IgD-negative memory B cell (primary cell): ENCODE results near the gene SLIT3. TPM values are rescaled to one million over a fixed set of nuclear protein-coding genes. Genes with fewer than 3 reads are reported as not detected.
A peak's percentile ranks its signal among the peaks of the same experiment; 100 is the strongest.

Experiments used
- H3K27ac Mint-ChIP-seq, 3 donors: one replicate each; pipeline ENCODE4 v1.8.0; 2020 to 2022; ENCODE audit warnings: mild to moderate bottlenecking in 3 of 3, mixed read lengths in 3 of 3, moderate library complexity in 1 of 3
- H3K27me3 Mint-ChIP-seq: one replicate; pipeline ENCODE4 v1.8.0; 2021; ENCODE audit warnings: mixed read lengths
- H3K36me3 Mint-ChIP-seq: one replicate; pipeline ENCODE4 v1.8.0; 2020; ENCODE audit warnings: mild to moderate bottlenecking, mixed read lengths
- H3K4me1 Mint-ChIP-seq, 3 donors: one replicate each; pipeline ENCODE4 v1.8.0; 2020 to 2022; ENCODE audit warnings: mixed read lengths in 3 of 3, mild to moderate bottlenecking in 1 of 3
- H3K4me3 Mint-ChIP-seq, 4 donors: one replicate each; pipeline ENCODE4 v1.8.0; 2020 to 2022; ENCODE audit warnings: mild to moderate bottlenecking in 4 of 4, mixed read lengths in 4 of 4, moderate library complexity in 3 of 4
- H3K9me3 Mint-ChIP-seq, 3 donors: one replicate each; pipeline ENCODE4 v1.8.0; 2020 to 2021; ENCODE audit warnings: mixed read lengths in 3 of 3, mild to moderate bottlenecking in 1 of 3
- polyA plus RNA-seq: library from polyadenylated mRNA; unstranded; fragments of 300-500 nt; fragmentation: Illumina TruSeq; gene quantifications from one replicate; pipeline ENCODE4 v1.2.3, GENCODE V29; 2021

SLIT3 gene
- polyA plus RNA-seq, 1 donor from 2014 or later = not detected

GRCh38 chr5:169263591-169263990, 37.3 kb downstream of the SLIT3 start:
- Mint-ChIP-seq H3K9me3 (peaks cover 0 to 2% (median 0%) of the 10 kb centered on the region in 3 donors), H3K4me3 (no peak overlapping the region), H3K4me1 (no peaks in the 10 kb centered on the region), H3K27me3 (peaks cover 11% of the 10 kb centered on the region), H3K36me3 (no peaks in the 10 kb centered on the region), H3K27ac (no peak overlapping the region)

DNA sequence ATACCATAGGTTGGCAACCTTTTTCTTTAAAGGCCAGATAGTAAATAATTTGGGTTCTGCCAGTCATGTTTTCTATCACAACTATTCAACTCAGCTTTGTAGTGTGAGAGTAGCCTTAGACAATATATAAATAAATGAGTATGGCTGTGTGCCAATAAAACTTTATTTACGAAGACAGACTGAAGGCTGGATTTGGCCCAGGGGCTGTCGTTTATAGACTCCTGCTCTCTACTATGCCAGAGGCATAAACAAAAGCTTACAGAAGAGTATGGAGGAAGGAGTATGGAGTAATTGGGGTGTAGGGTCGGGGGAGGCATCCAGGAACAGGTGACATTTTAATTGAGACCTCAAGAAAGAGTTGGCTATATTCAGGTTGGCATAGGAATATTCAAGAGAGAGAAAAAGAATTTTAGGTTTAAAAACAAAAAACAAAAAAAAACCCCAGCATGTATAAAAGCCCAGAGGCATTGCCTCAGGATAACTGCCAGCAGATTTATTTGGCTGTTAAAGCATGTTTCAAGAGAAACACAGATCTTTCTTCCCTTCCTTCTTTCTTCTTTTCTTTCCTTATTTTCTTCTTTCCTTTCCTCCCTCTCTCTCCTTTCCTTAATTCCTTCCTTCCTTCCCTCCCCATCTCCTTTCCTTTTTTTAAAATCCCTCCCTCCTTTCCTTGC, 39.9 kb downstream of the SLIT3 start:
- no peak overlapping the region for H3K27ac Mint-ChIP-seq
- no peak overlapping the region for H3K4me3 Mint-ChIP-seq
- H3K27me3 Mint-ChIP-seq = peaks cover 11% of the 10 kb centered on the region
- H3K4me1 Mint-ChIP-seq = no peaks in the 10 kb centered on the region
- no peaks in the 10 kb centered on the region for H3K36me3 Mint-ChIP-seq
- H3K9me3 Mint-ChIP-seq = peaks cover 0 to 2% (median 0%) of the 10 kb centered on the region in 3 donors

- peaks cover 3% of the 10 kb centered on the region for H3K27me3 Mint-ChIP-seq
- no peaks in the 10 kb centered on the region for H3K36me3 Mint-ChIP-seq
- no peaks in the 10 kb centered on the region for H3K4me1 Mint-ChIP-seq
- H3K27ac Mint-ChIP-seq = no peak overlapping the region
- peaks cover 0 to 2% (median 0%) of the 10 kb centered on the region in 3 donors for H3K9me3 Mint-ChIP-seq
- H3K4me3 Mint-ChIP-seq = no peak overlapping the region
Observed at GRCh38 chr5:169258372-169259000, 42.5 kb downstream of the SLIT3 start.

- H3K27ac Mint-ChIP-seq = no peak overlapping the region
Observed at GRCh38 chr5:169256191-169256590, 44.7 kb downstream of the SLIT3 start.

DNA sequence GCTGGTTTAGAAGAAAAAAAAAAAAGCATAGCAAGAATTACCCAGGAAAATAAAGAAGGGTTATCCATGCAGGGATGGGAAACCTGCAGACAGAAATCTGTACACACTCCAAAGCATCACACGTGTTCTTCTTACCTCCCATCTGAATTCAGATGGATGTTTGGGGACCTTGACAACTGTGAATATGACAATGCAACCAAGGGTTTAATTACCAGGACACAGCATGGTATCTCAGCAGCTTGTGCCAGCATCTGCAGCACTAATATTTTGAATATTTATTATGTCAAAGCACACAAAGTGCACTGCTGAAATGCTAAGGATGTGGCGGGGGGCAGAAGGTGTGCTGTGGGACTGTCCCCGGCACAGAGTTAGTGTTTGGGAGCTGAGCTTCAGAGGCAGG, 47.9 kb downstream of the SLIT3 start:
- Mint-ChIP-seq H3K27me3 (no peaks in the 10 kb centered on the region), H3K36me3 (no peaks in the 10 kb centered on the region), H3K9me3 (peaks cover 0 to 4% (median 0%) of the 10 kb centered on the region in 3 donors), H3K4me1 (no peaks in the 10 kb centered on the region), H3K4me3 (no peak overlapping the region), H3K27ac (no peak overlapping the region)

More at GRCh38 chr5:169256191-169256590, 44.7 kb downstream of the SLIT3 start:
- no peaks in the 10 kb centered on the region for H3K4me1 Mint-ChIP-seq
- H3K9me3 Mint-ChIP-seq = peaks cover 0 to 2% (median 0%) of the 10 kb centered on the region in 3 donors
- H3K36me3 Mint-ChIP-seq = no peaks in the 10 kb centered on the region
- H3K27me3 Mint-ChIP-seq = no peaks in the 10 kb centered on the region
- H3K4me3 Mint-ChIP-seq = no peak overlapping the region

- H3K9me3 Mint-ChIP-seq = peaks cover 0 to 4% (median 0%) of the 10 kb centered on the region in 3 donors
- no peaks in the 10 kb centered on the region for H3K36me3 Mint-ChIP-seq
- H3K27ac Mint-ChIP-seq = no peak overlapping the region
- H3K4me1 Mint-ChIP-seq = no peaks in the 10 kb centered on the region
- no peaks in the 10 kb centered on the region for H3K27me3 Mint-ChIP-seq
- H3K4me3 Mint-ChIP-seq = no peak overlapping the region
Observed at GRCh38 chr5:169251333-169252084, 49.4 kb downstream of the SLIT3 start.

GRCh38 chr5:169250887-169251286, 50.1 kb downstream of the SLIT3 start:
- no peak overlapping the region for H3K4me3 Mint-ChIP-seq
- peaks cover 0 to 4% (median 0%) of the 10 kb centered on the region in 3 donors for H3K9me3 Mint-ChIP-seq
- H3K4me1 Mint-ChIP-seq = no peaks in the 10 kb centered on the region
- no peaks in the 10 kb centered on the region for H3K27me3 Mint-ChIP-seq
- H3K36me3 Mint-ChIP-seq = no peaks in the 10 kb centered on the region
- H3K27ac Mint-ChIP-seq = no peak overlapping the region

- no peak overlapping the region for H3K27ac Mint-ChIP-seq
- no peak overlapping the region for H3K4me3 Mint-ChIP-seq
- no peaks in the 10 kb centered on the region for H3K36me3 Mint-ChIP-seq
- peaks cover 3% of the 10 kb centered on the region for H3K27me3 Mint-ChIP-seq
- H3K4me1 Mint-ChIP-seq = no peaks in the 10 kb centered on the region
- peaks cover 0 to 4% (median 0%) of the 10 kb centered on the region in 3 donors for H3K9me3 Mint-ChIP-seq
Observed at GRCh38 chr5:169248996-169249395, 51.9 kb downstream of the SLIT3 start.

- Mint-ChIP-seq H3K27me3 (peaks cover 3% of the 10 kb centered on the region), H3K9me3 (peaks cover 0 to 4% (median 1%) of the 10 kb centered on the region in 3 donors), H3K36me3 (no peaks in the 10 kb centered on the region), H3K4me1 (no peaks in the 10 kb centered on the region), H3K27ac (no peak overlapping the region), H3K4me3 (no peak overlapping the region)
Observed at GRCh38 chr5:169248550-169248949, 52.4 kb downstream of the SLIT3 start.

DNA sequence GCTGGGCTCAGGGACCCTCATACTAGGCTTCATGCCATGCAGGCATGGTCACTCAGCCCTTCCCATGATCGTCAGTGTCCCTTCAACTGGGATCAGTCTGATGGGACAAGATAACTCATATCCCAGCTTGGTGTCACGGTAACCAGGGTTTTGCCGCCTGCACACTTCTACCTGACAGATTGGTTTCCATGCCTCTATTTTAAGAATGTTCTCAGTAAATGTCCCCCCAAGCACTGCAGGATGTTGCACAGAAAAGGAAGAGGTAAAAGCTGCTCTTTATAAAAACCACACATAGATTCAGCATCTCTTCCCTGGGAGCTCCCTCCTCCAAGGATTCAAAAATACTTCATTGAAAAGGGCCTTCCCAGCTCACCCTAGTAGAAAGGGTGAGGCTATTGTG, 56.1 kb downstream of the SLIT3 start:
- Mint-ChIP-seq H3K9me3 (peaks cover 4 to 6% (median 5%) of the 10 kb centered on the region in 3 donors), H3K27me3 (peaks cover 3% of the 10 kb centered on the region), H3K4me3 (no peak overlapping the region), H3K4me1 (no peaks in the 10 kb centered on the region), H3K27ac (peak overlapping the region in 1 of 3 donors; percentile 70), H3K36me3 (no peaks in the 10 kb centered on the region)

GRCh38 chr5:169243651-169244422, 57.1 kb downstream of the SLIT3 start:
- Mint-ChIP-seq H3K9me3 (peaks cover 4 to 6% (median 5%) of the 10 kb centered on the region in 3 donors), H3K4me3 (peak overlapping the region in 1 of 4 donors; percentile 17), H3K27ac (no peak overlapping the region), H3K36me3 (no peaks in the 10 kb centered on the region), H3K4me1 (no peaks in the 10 kb centered on the region), H3K27me3 (peaks cover 3% of the 10 kb centered on the region)

DNA sequence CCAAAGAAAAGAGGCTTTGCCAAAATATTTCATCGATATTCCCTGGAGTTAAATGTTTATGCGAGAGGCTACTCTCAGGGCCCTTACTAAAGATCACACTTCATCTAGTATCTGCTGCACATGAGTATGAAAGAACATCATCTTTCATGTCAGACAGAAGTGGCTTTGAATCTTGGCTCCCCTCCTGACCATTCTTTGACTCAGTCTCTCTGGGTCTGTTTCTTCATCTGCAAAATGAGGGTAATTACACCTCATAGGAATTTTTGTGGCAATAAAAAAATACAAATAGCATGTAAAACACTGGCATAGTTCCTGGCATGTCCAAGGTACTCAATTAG, 58.1 kb downstream of the SLIT3 start:
- no peak overlapping the region for H3K27ac Mint-ChIP-seq
- no peaks in the 10 kb centered on the region for H3K36me3 Mint-ChIP-seq
- H3K4me3 Mint-ChIP-seq = no peak overlapping the region
- peaks cover 3% of the 10 kb centered on the region for H3K27me3 Mint-ChIP-seq
- no peaks in the 10 kb centered on the region for H3K4me1 Mint-ChIP-seq
- peaks cover 4 to 7% (median 6%) of the 10 kb centered on the region in 3 donors for H3K9me3 Mint-ChIP-seq

DNA sequence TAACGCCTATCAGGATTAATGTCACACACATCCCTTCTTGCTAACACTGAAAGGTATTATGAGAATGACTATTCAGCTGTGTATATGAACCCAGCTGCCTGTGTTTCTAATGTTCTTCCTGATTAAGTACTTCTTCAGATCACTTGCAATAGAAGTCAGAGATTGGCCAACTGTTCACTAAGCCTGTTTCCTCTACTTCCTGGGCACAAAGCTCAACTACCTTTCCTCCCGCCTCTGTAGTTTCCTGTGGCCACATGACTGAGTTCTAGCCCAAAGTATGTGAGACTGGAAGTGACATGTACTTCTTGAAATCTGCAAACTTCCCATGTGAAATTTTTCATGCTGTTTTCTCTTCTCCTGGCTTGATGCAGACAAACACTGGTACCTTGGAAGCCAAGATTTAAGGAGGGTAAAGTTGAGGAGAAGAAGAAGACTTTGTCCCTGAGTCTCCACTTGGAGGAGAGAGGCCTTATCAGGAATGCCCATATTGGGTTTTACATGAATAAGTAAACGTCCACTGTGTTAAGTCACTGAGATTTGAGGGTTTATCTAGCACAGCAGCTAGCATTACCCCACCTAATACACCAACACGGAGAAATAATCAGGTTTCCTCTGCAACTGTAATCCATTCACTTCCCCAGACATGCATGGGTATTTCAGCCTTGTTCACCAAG, 58.6 kb downstream of the SLIT3 start:
- H3K36me3 Mint-ChIP-seq = no peaks in the 10 kb centered on the region
- peaks cover 3% of the 10 kb centered on the region for H3K27me3 Mint-ChIP-seq
- H3K9me3 Mint-ChIP-seq = peaks cover 4 to 8% (median 7%) of the 10 kb centered on the region in 3 donors
- no peak overlapping the region for H3K4me3 Mint-ChIP-seq
- H3K27ac Mint-ChIP-seq = no peak overlapping the region
- H3K4me1 Mint-ChIP-seq = no peaks in the 10 kb centered on the region

DNA sequence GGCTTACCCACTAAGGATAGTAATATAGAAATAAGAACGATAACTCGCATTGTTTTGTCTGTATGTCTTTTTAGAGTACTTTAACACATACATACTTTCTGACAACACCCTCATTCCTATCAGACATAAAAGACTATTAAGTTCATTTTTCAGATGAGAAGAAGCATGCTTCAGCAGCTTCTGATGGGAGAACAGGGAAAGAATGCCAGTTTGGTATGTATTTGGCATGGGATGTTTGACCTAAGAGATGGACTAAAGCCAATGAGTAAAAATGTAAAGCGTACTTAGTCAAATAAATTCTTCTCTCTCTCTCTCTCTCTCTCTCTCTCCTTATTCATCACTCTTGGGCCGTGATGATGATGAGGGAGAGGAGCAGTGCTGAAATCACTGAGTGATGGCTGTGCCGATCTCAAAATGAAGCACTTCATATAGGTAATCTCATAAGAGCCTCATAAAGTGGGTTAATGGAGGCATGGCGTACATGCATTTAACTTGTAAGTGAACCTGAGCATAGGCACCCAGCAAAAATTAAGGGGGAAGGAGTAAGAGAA, 71.5 kb downstream of the SLIT3 start:
- Mint-ChIP-seq H3K4me3 (no peak overlapping the region), H3K27ac (no peak overlapping the region), H3K27me3 (peaks cover 2% of the 10 kb centered on the region), H3K36me3 (no peaks in the 10 kb centered on the region), H3K4me1 (no peaks in the 10 kb centered on the region), H3K9me3 (peaks cover 0 to 3% (median 0%) of the 10 kb centered on the region in 3 donors)
